SK-N-SH (cell line): ENCODE measurements around the gene TRAF7. TPM values are rescaled to one million over a fixed set of nuclear protein-coding genes. Genes with fewer than 3 reads are reported as not detected.

Experiments
- CTCF ChIA-PET: fragments of 300-600, 350-600 bp; formaldehyde crosslinking; extraction: SDS; loops from one replicate; lab custom pipeline; 2021; lab: Yijun Ruan, JAX
- POLR2A ChIA-PET: fragments of 350-600 bp; sonication (Branson Sonifier 250); formaldehyde crosslinking; extraction: SDS; loops from one replicate; lab custom pipeline; 2020; ENCODE audit warnings: antibody characterized with exemption, inconsistent platforms; lab: Yijun Ruan, JAX
- DNase-seq: peaks from one replicate; pipeline ENCODE4 v3.0.0; 2012
- H2AFZ ChIP-seq: fragments of 200-600 bp; sonication (generic); 2 replicates; pipeline ENCODE4 v1.8.1; 2016; ENCODE audit warnings: antibody characterized with exemption, mild to moderate bottlenecking, low read depth
- H3F3A ChIP-seq: fragments of 200-600 bp; sonication (generic); replicated peaks from 2 replicates; pipeline ENCODE3; 2016; ENCODE audit warnings: antibody characterized with exemption, mild to moderate bottlenecking; ENCODE audit not compliant: insufficient read depth
- H3K27ac ChIP-seq, 2 experiments: fragments of 200-500 bp in 1 of 2; fragments of 200-600 bp in 1 of 2; sonication (Bioruptor generic) in 1 of 2; sonication (generic), shearing (Covaris generic) in 1 of 2; 2 replicates each; pipeline versions ENCODE4 v1.5.1 to v1.6.1; 2014 to 2016; ENCODE audit warnings: low read depth in 2 of 2, inconsistent platforms in 1 of 2, low read length in 1 of 2, mild to moderate bottlenecking in 1 of 2, mixed read lengths in 1 of 2
- H3K27me3 ChIP-seq: fragments of 200-600 bp; sonication (generic), shearing (Covaris generic); 2 replicates; pipeline ENCODE4 v1.6.1; 2016; ENCODE audit warnings: mixed run types; ENCODE audit not compliant: insufficient read depth
- H3K36me3 ChIP-seq, 2 experiments: fragments of 200-500 bp in 1 of 2; fragments of 200-600 bp in 1 of 2; sonication (Bioruptor generic) in 1 of 2; sonication (generic) in 1 of 2; replicated peaks in 1 of 2; 2 replicates each; pipeline versions ENCODE3 to v1.5.1; 2014 to 2016; ENCODE audit warnings: low read length in 1 of 2, mild to moderate bottlenecking in 1 of 2; ENCODE audit not compliant: insufficient read depth in 2 of 2, control insufficient read depth in 1 of 2
- H3K4me1 ChIP-seq, 2 experiments: fragments of 200-500 bp in 1 of 2; fragments of 200-600 bp in 1 of 2; sonication (Bioruptor generic) in 1 of 2; sonication (generic), shearing (Covaris generic) in 1 of 2; 2 replicates each; pipeline versions ENCODE4 v1.5.1 to v1.6.1; 2014 to 2016; ENCODE audit warnings: low read depth in 1 of 2, low read length in 1 of 2, mixed run types in 1 of 2; ENCODE audit not compliant: insufficient read depth in 2 of 2, control insufficient read depth in 1 of 2
- H3K4me2 ChIP-seq: fragments of 200-600 bp; sonication (generic), shearing (Covaris generic); 2 replicates; pipeline ENCODE4 v1.6.1; 2017; ENCODE audit warnings: mixed run types
- H3K4me3 ChIP-seq, 2 experiments: fragments of 200-500 bp in 1 of 2; fragments of 200-600 bp in 1 of 2; sonication (Bioruptor generic) in 1 of 2; sonication (generic), shearing (Covaris generic) in 1 of 2; 2 replicates each; pipeline versions ENCODE4 v1.5.1 to v1.8.1; 2014 to 2016; ENCODE audit warnings: low read depth in 2 of 2, inconsistent platforms in 1 of 2, low read length in 1 of 2, mild to moderate bottlenecking in 1 of 2, mixed read lengths in 1 of 2, moderate library complexity in 1 of 2
- H3K79me2 ChIP-seq: fragments of 200-600 bp; sonication (generic); 2 replicates; pipeline ENCODE4 v1.8.1; 2017; ENCODE audit warnings: mild to moderate bottlenecking; ENCODE audit not compliant: insufficient read depth
- H3K9ac ChIP-seq: fragments of 200-600 bp; sonication (generic); 2 replicates; pipeline ENCODE4 v1.6.1; 2017; ENCODE audit warnings: mixed run types
- H3K9me2 ChIP-seq: fragments of 200-600 bp; sonication (generic); 2 replicates; pipeline ENCODE4 v1.6.1; 2017; ENCODE audit warnings: mixed run types
- H3K9me3 ChIP-seq: fragments of 200-600 bp; sonication (generic); 2 replicates; pipeline ENCODE4 v1.6.1; 2017; ENCODE audit warnings: mixed run types, mild to moderate bottlenecking, moderate library complexity
- H4K20me1 ChIP-seq: fragments of 200-600 bp; sonication (generic); 2 replicates; pipeline ENCODE4 v1.6.1; 2017; ENCODE audit warnings: mild to moderate bottlenecking, mixed run types; ENCODE audit not compliant: insufficient read depth
- EP300 ChIP-seq, 2 experiments: IDR thresholded peaks; 2 replicates each; pipeline versions ENCODE4 v1.4.0 to v1.6.1; 2012; ENCODE audit warnings: borderline replicate concordance in 1 of 2, low read depth in 1 of 2, low read length in 1 of 2
- FOSL2 ChIP-seq: IDR thresholded peaks from 2 replicates; pipeline ENCODE4 v1.4.0; 2012; ENCODE audit warnings: low read depth, mild to moderate bottlenecking, moderate library complexity, borderline replicate concordance
- FOXJ3 ChIP-seq: sonication (generic); formaldehyde crosslinking; IDR thresholded peaks from 2 replicates; pipeline ENCODE4 v1.5.1; 2020; ENCODE audit warnings: mild to moderate bottlenecking, missing genetic modification reagents
- FOXM1 ChIP-seq: IDR thresholded peaks from 2 replicates; pipeline ENCODE4 v1.4.0; 2012; ENCODE audit warnings: low read depth, mild to moderate bottlenecking
- IRF3 ChIP-seq: fragments of 150-350 bp; IDR thresholded peaks from 2 replicates; pipeline ENCODE4 v1.6.1; 2016; ENCODE audit warnings: mild to moderate bottlenecking, low read depth, low read length
- JUND ChIP-seq: IDR thresholded peaks from 2 replicates; pipeline ENCODE4 v1.4.0; 2012
- MEF2A ChIP-seq: IDR thresholded peaks from 2 replicates; pipeline ENCODE4 v1.4.0; 2012; ENCODE audit warnings: low read depth, borderline replicate concordance
- MXI1 ChIP-seq: IDR thresholded peaks from 2 replicates; pipeline ENCODE4 v1.6.1; 2012; ENCODE audit warnings: mild to moderate bottlenecking, low read depth, low read length, improper control_type of control experiment
- PBX3 ChIP-seq: IDR thresholded peaks from 2 replicates; pipeline ENCODE4; 2012
- RFX5 ChIP-seq: IDR thresholded peaks from 2 replicates; pipeline ENCODE4 v1.6.1; 2012; ENCODE audit warnings: mild to moderate bottlenecking, improper control_type of control experiment, low read length
- RXRA ChIP-seq: IDR thresholded peaks from 2 replicates; pipeline ENCODE4 v1.4.0; 2012; ENCODE audit warnings: low read depth, mild to moderate bottlenecking, borderline replicate concordance
- SIN3A ChIP-seq: IDR thresholded peaks from 2 replicates; pipeline ENCODE4 v1.6.1; 2012; ENCODE audit warnings: low read depth, mild to moderate bottlenecking, low read length, moderate library complexity, borderline replicate concordance
- SMC3 ChIP-seq: IDR thresholded peaks from 2 replicates; pipeline ENCODE4 v1.6.1; 2012; ENCODE audit warnings: low read depth, low read length, improper control_type of control experiment
- WGBS: methylation state at CpG from one replicate; pipeline ENCODE4 v1.1.6; 2017; ENCODE audit warnings: low lambda C conversion rate; 5-methylcytosine and 5-hydroxymethylcytosine counted together
- polyA plus RNA-seq, 3 experiments: library from polyadenylated mRNA; depleted of rRNA; stranded (reverse); fragments of >200 nt; gene quantifications; 2 replicates each; pipeline ENCODE4 v1.2.3, GENCODE V29; 2012
- TF ChIP-seq, protein P1 (sequence below): IDR thresholded peaks from 2 replicates; pipeline ENCODE4 v1.4.0; 2012; ENCODE audit warnings: low read depth
- TF ChIP-seq, protein P2 (sequence below): fragments of 150-350 bp; IDR thresholded peaks from 2 replicates; pipeline ENCODE4 v1.6.1; 2017; ENCODE audit warnings: antibody characterized with exemption, low read length, low read depth, borderline replicate concordance
- TF ChIP-seq, protein P3 (sequence below): IDR thresholded peaks from 2 replicates; pipeline ENCODE4 v1.4.0; 2012; ENCODE audit warnings: low read depth, borderline replicate concordance

TRAF7 gene
- polyA plus RNA-seq, 1 of the 3 experiments (the other 2 are of a cell fraction) = 73.0 TPM

DNA sequence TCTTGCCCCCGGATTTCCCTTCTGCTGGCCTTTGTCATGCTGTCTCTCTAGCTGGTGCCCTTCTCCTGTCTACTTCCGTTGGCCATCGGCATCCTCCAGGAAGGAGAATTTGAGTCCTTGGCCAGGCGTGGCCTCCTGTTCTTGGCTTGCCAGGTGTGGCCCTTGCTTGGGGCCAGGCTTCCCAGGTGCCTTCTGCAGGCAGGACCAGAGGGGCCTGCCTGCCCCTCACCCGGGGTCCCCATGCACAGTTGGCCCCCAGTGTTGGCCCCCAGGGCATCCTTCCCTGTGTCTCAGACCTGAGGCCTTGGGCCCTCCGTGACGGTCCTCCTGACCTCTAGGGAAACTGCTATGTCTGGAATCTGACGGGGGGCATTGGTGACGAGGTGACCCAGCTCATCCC, 52.3 kb downstream of the TRAF7 start (continued):
- TF ChIP-seq JUND (no peak), PBX3 (no peak), MXI1 (no peak)
- TF ChIP-seq, all 33 proteins: peak for 0

GRCh38 chr16:2208308-2208707, 52.7 kb downstream of the TRAF7 start:
- WGBS = 100% methylated on average over 2 of the region's 23 CpGs

GRCh38 chr16:2208772-2209171, 53.2 kb downstream of the TRAF7 start:
- DNase-seq = no peak
- H3K4me2 ChIP-seq = no peak overlapping the region
- H3K36me3 ChIP-seq = peaks cover 0 to 36% of the 10 kb centered on the region in 2 experiments
- no peaks in the 10 kb centered on the region for H3K9me3 ChIP-seq
- no peaks in the 10 kb centered on the region for H3K27me3 ChIP-seq
- H2AFZ ChIP-seq = no peak overlapping the region
- no peak overlapping the region for H3K9ac ChIP-seq
- TF ChIP-seq EP300 (IDR thresholded peaks at IDR 0.05; ENCODE audit: borderline replicate concordance in 1 of 2, low read depth in 1 of 2, low read length in 1 of 2) (no peak), FOSL2 (no peak), MEF2A (no peak), RFX5 (no peak), RXRA (no peak), PBX3 (no peak), IRF3 (no peak), SIN3A (no peak)
- TF ChIP-seq, protein P1, sequence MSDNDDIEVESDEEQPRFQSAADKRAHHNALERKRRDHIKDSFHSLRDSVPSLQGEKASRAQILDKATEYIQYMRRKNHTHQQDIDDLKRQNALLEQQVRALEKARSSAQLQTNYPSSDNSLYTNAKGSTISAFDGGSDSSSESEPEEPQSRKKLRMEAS = no peak
- TF ChIP-seq, protein P2, sequence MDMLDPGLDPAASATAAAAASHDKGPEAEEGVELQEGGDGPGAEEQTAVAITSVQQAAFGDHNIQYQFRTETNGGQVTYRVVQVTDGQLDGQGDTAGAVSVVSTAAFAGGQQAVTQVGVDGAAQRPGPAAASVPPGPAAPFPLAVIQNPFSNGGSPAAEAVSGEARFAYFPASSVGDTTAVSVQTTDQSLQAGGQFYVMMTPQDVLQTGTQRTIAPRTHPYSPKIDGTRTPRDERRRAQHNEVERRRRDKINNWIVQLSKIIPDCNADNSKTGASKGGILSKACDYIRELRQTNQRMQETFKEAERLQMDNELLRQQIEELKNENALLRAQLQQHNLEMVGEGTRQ = no peak
- TF ChIP-seq, protein P3, sequence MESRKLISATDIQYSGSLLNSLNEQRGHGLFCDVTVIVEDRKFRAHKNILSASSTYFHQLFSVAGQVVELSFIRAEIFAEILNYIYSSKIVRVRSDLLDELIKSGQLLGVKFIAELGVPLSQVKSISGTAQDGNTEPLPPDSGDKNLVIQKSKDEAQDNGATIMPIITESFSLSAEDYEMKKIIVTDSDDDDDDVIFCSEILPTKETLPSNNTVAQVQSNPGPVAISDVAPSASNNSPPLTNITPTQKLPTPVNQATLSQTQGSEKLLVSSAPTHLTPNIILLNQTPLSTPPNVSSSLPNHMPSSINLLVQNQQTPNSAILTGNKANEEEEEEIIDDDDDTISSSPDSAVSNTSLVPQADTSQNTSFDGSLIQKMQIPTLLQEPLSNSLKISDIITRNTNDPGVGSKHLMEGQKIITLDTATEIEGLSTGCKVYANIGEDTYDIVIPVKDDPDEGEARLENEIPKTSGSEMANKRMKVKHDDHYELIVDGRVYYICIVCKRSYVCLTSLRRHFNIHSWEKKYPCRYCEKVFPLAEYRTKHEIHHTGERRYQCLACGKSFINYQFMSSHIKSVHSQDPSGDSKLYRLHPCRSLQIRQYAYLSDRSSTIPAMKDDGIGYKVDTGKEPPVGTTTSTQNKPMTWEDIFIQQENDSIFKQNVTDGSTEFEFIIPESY = no peak
- H3F3A ChIP-seq = peaks cover 11% of the 10 kb centered on the region
- H4K20me1 ChIP-seq = peaks cover 11% of the 10 kb centered on the region; the same call in 1 of the 2 replicates
- H3K79me2 ChIP-seq = peaks cover 34% of the 10 kb centered on the region
- CTCF ChIA-PET = interaction anchor here (1.1 kb wide), 1 partner anchor 186 kb away, joined by 3 read pairs; no protein-coding TSS in a partner anchor
- peaks cover 11 to 40% of the 10 kb centered on the region in 2 experiments; a peak in 3 of 4 replicates for H3K4me1 ChIP-seq
- POLR2A ChIA-PET = no interaction called here
- no peak overlapping the region; a peak in 1 of 4 replicates for H3K27ac ChIP-seq
- H3K9me2 ChIP-seq = no peaks in the 10 kb centered on the region
- no peak overlapping the region for H3K4me3 ChIP-seq
- WGBS = 100% methylated on average over 3 of the region's 9 CpGs

More at GRCh38 chr16:2208308-2208707, 52.7 kb downstream of the TRAF7 start:
- peaks cover 11% of the 10 kb centered on the region for H3F3A ChIP-seq
- H3K79me2 ChIP-seq = peaks cover 29% of the 10 kb centered on the region
- no peak for DNase-seq
- no peak overlapping the region for H3K9ac ChIP-seq
- H3K4me2 ChIP-seq = no peak overlapping the region
- no peaks in the 10 kb centered on the region for H3K27me3 ChIP-seq
- ChIA-PET CTCF (interaction anchor here (1.1 kb wide), 1 partner anchor 186 kb away, joined by 3 read pairs; no protein-coding TSS in a partner anchor), POLR2A (no interaction called here)
- H3K4me1 ChIP-seq = peaks cover 11 to 36% of the 10 kb centered on the region in 2 experiments; a peak in 3 of 4 replicates
- no peak overlapping the region for H3K4me3 ChIP-seq
- H2AFZ ChIP-seq = no peak overlapping the region
- TF ChIP-seq FOXJ3 (no peak), FOSL2 (no peak), FOXM1 (no peak), SMC3 (no peak)
- no peaks in the 10 kb centered on the region for H3K9me3 ChIP-seq
- no peak overlapping the region for H3K27ac ChIP-seq
- peaks cover 9% of the 10 kb centered on the region; the same call in 1 of the 2 replicates for H4K20me1 ChIP-seq
- H3K9me2 ChIP-seq = no peaks in the 10 kb centered on the region
- peaks cover 0 to 36% of the 10 kb centered on the region in 2 experiments for H3K36me3 ChIP-seq
